WTC11 (cell line): Measurements from ENCODE around the gene PBX3.

ENCODE experiments used
- NFE2L1 ChIP-seq: sonication (generic); formaldehyde crosslinking; IDR thresholded peaks from 2 replicates; pipeline ENCODE4 v1.8.1; 2023; ENCODE audit warnings: missing genetic modification reagents
- TCF7 ChIP-seq: sonication (generic); formaldehyde crosslinking; IDR thresholded peaks from 2 replicates; pipeline ENCODE4 v1.8.0; 2022; ENCODE audit warnings: mild to moderate bottlenecking, low read depth, missing genetic modification reagents, moderate library complexity

DNA sequence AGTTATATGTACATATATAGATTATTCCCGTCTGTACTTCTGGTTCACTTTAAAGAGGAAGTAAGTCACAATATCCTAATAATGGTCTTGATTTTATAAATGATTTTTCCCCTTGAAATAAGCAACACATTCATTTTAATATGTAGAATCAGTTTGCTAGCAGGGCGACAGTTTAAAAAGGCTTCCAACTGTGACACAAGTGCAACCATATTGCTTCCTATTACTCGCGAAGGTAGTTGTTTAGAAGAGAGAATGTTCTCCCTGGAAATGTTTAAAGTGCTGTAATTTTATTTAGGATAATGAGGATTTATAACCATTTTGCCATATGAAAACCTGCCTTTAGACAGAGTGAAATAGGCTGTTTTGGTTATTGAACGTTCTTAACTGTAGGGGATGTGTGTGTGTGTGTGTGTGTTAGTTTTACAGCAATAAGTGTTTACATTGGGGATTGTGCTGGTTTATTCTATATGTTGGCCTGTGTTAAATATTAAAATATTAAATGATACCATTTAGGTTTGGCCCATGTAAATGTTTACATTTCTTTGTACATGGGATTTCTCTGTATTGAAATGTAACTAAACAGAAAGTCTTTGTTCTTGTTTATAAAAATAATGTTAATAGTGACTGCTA lies 138.3 kb downstream of the PBX3 start:
- TF ChIP-seq TCF7 (CRISPR knock-in tag) = no peak
- TF ChIP-seq NFE2L1 = no peak
